PFSK-1 (cell line): Measurements from ENCODE around the gene USP47.

ENCODE experiments used
- POLR2AphosphoS5 ChIP-seq: IDR thresholded peaks from 2 replicates; pipeline ENCODE4 v1.6.1; 2012; ENCODE audit warnings: low read depth, mild to moderate bottlenecking, control low read depth, low read length, moderate library complexity
- REST ChIP-seq, 2 experiments: IDR thresholded peaks; 2 replicates each; pipeline versions ENCODE4 v1.6.1 to v1.8.0; 2011 to 2012; ENCODE audit warnings: low read depth in 2 of 2, low read length in 2 of 2, control low read depth in 1 of 2, inconsistent platforms in 1 of 2, mild to moderate bottlenecking in 1 of 2, moderate library complexity in 1 of 2; ENCODE audit not compliant: insufficient read depth in 1 of 2
- SIN3A ChIP-seq: IDR thresholded peaks from 2 replicates; pipeline ENCODE4 v1.6.1; 2012; ENCODE audit warnings: mild to moderate bottlenecking, low read length, moderate library complexity, borderline replicate concordance; ENCODE audit not compliant: insufficient read depth
- TAF1 ChIP-seq: IDR thresholded peaks from 2 replicates; pipeline ENCODE4 v1.6.1; 2012; ENCODE audit warnings: low read length, control low read depth, borderline replicate concordance; ENCODE audit not compliant: insufficient read depth

GRCh38 chr11:12005476-12005875, 163.7 kb downstream of the USP47 start:
- TF ChIP-seq POLR2AphosphoS5 (no peak), TAF1 (no peak), REST (IDR thresholded peaks at IDR 0.05; ENCODE audit: insufficient read depth in 1 of 2, low read depth in 2 of 2, low read length in 2 of 2) (no peak), SIN3A (no peak)
